Liver (tissue), 9 donors: ENCODE measurements around the gene TUBGCP4. TPM values are rescaled to one million over a fixed set of nuclear protein-coding genes. Genes with fewer than 3 reads are reported as not detected.

ENCODE experiments used
- DNase-seq: peaks from one replicate; pipeline ENCODE4 v3.0.0-alpha.2; 2017; ENCODE audit warnings: low spot score
- H3K27ac ChIP-seq, 2 donors: one replicate each; pipeline ENCODE4 v1.7.0; 2013; ENCODE audit warnings: inconsistent platforms in 2 of 2, low read length in 2 of 2, control low read depth in 1 of 2, low read depth in 1 of 2, mild to moderate bottlenecking in 1 of 2
- H3K27me3 ChIP-seq, 4 donors: one replicate each; pipeline versions ENCODE4 v1.6.1 to v1.7.0; 2013; ENCODE audit warnings: low read length in 3 of 4, inconsistent platforms in 1 of 4, mild to moderate bottlenecking in 1 of 4, moderate library complexity in 1 of 4; ENCODE audit not compliant: control insufficient read depth in 4 of 4, insufficient read depth in 4 of 4
- H3K36me3 ChIP-seq, 4 donors: one replicate each; pipeline versions ENCODE4 v1.6.1 to v1.7.0; 2013; ENCODE audit warnings: low read length in 3 of 4, mild to moderate bottlenecking in 3 of 4, low read depth in 1 of 4, moderate library complexity in 1 of 4; ENCODE audit not compliant: control insufficient read depth in 4 of 4, insufficient read depth in 3 of 4
- H3K4me1 ChIP-seq, 4 donors: one replicate each; pipeline versions ENCODE4 v1.6.1 to v1.7.0; 2013; ENCODE audit warnings: low read length in 3 of 4, mild to moderate bottlenecking in 3 of 4, moderate library complexity in 1 of 4; ENCODE audit not compliant: control insufficient read depth in 4 of 4, insufficient read depth in 4 of 4
- H3K4me3 ChIP-seq, 3 donors: one replicate each; pipeline versions ENCODE4 v1.6.1 to v1.7.0; 2013; ENCODE audit warnings: low read length in 3 of 3, control low read depth in 1 of 3, low read depth in 1 of 3, mild to moderate bottlenecking in 1 of 3
- H3K9ac ChIP-seq, 2 donors: one replicate each; pipeline ENCODE4 v1.7.0; 2013; ENCODE audit warnings: low read length in 2 of 2, mild to moderate bottlenecking in 2 of 2, moderate library complexity in 2 of 2, control low read depth in 1 of 2, low read depth in 1 of 2
- H3K9me3 ChIP-seq, 4 donors: one replicate each; pipeline versions ENCODE4 v1.6.1 to v1.7.0; 2013; ENCODE audit warnings: low read length in 3 of 4; ENCODE audit not compliant: control insufficient read depth in 4 of 4
- EGR1 ChIP-seq, 2 donors: IDR thresholded peaks; 2 replicates each; pipeline ENCODE4 v1.6.1; 2016 to 2018; ENCODE audit warnings: antibody characterized with exemption in 2 of 2, low read depth in 2 of 2
- FOXA1 ChIP-seq: IDR thresholded peaks from 2 replicates; pipeline ENCODE4 v1.6.1; 2016; ENCODE audit warnings: antibody characterized with exemption
- FOXA2 ChIP-seq: IDR thresholded peaks from 2 replicates; pipeline ENCODE4 v1.6.1; 2016; ENCODE audit warnings: antibody characterized with exemption
- GABPA ChIP-seq, 2 donors: IDR thresholded peaks in 1 of 2; conservative IDR thresholded peaks in 1 of 2; 2 replicates each; pipeline ENCODE4 v1.6.1; 2016; ENCODE audit warnings: antibody characterized with exemption in 2 of 2, mild to moderate bottlenecking in 1 of 2, moderate library complexity in 1 of 2
- HNF4A ChIP-seq, 2 donors: conservative IDR thresholded peaks; 2 replicates each; pipeline ENCODE4 v1.6.1; 2016; ENCODE audit warnings: antibody characterized with exemption in 2 of 2, mild to moderate bottlenecking in 2 of 2
- HNF4G ChIP-seq: IDR thresholded peaks from 2 replicates; pipeline ENCODE4 v1.6.1; 2016; ENCODE audit warnings: antibody characterized with exemption
- JUND ChIP-seq, 2 donors: IDR thresholded peaks; 2 replicates each; pipeline ENCODE4 v1.6.1; 2016; ENCODE audit warnings: antibody characterized with exemption in 2 of 2
- NR2F2 ChIP-seq: IDR thresholded peaks from 2 replicates; pipeline ENCODE4 v1.6.1; 2016; ENCODE audit warnings: antibody characterized with exemption
- RAD21 ChIP-seq, 2 donors: IDR thresholded peaks; 2 replicates each; pipeline ENCODE4 v1.6.1; 2016; ENCODE audit warnings: antibody characterized with exemption in 2 of 2, mild to moderate bottlenecking in 2 of 2
- RXRA ChIP-seq, 2 donors: IDR thresholded peaks; 2 replicates each; pipeline ENCODE4 v1.6.1; 2017 to 2018; ENCODE audit warnings: antibody characterized with exemption in 2 of 2, mild to moderate bottlenecking in 1 of 2
- SP1 ChIP-seq: IDR thresholded peaks from 2 replicates; pipeline ENCODE4 v1.6.1; 2018; ENCODE audit warnings: antibody characterized with exemption, mild to moderate bottlenecking
- TAF1 ChIP-seq: conservative IDR thresholded peaks from 2 replicates; pipeline ENCODE4 v1.6.1; 2016; ENCODE audit warnings: antibody characterized with exemption, mild to moderate bottlenecking
- YY1 ChIP-seq: IDR thresholded peaks from 2 replicates; pipeline ENCODE4 v1.6.1; 2016; ENCODE audit warnings: antibody characterized with exemption, mild to moderate bottlenecking
- WGBS: extraction: QIAGEN DNeasy Blood & Tissue Kit; methylation state at CpG from one replicate; pipeline ENCODE4 v1.1.7; 2013; 5-methylcytosine and 5-hydroxymethylcytosine counted together
- polyA plus RNA-seq, 2 donors: library from polyadenylated mRNA; stranded (reverse) in 1 of 2; unstranded in 1 of 2; fragments of 200-250 nt in 1 of 2; fragments of >200 nt in 1 of 2; fragmentation: Nextera tagmentation in 1 of 2; extraction: Ambion mirVana in 1 of 2; gene quantifications; one replicate each; pipeline versions ENCODE4 v1.2.1 to v1.2.3, GENCODE V29; 2013 to 2015
- total RNA-seq, 2 donors: library from RNA; depleted of rRNA; stranded (reverse); fragments of >200 nt; gene quantifications; one replicate each; pipeline ENCODE4 v1.2.3, GENCODE V29; 2014
- TF ChIP-seq, protein P1 (sequence below): IDR thresholded peaks from 2 replicates; pipeline ENCODE4 v1.6.1; 2016; ENCODE audit warnings: antibody characterized with exemption
- TF ChIP-seq, protein P2 (sequence below): fragments of 150-350 bp; IDR thresholded peaks from 2 replicates; pipeline ENCODE4 v1.5.1; 2017; ENCODE audit warnings: improper control_type of control experiment, low read depth, low read length; ENCODE audit not compliant: missing input control
- TF ChIP-seq, protein P3 (sequence below): IDR thresholded peaks from 2 replicates; pipeline ENCODE4 v1.6.1; 2016; ENCODE audit warnings: antibody characterized with exemption
- TF ChIP-seq, protein P4 (sequence below): IDR thresholded peaks from 2 replicates; pipeline ENCODE4 v1.6.1; 2016; ENCODE audit warnings: antibody characterized with exemption
- TF ChIP-seq, protein P5 (sequence below): IDR thresholded peaks from 2 replicates; pipeline ENCODE4 v1.6.1; 2016; ENCODE audit warnings: antibody characterized with exemption, mild to moderate bottlenecking
- donor health status: healthy.
- donor health status: healthy.
- donor health status: healthy.
- donor health status: healthy.
- donor health status: healthy.

TUBGCP4 gene
- total and polyA plus RNA-seq, 4 donors, result 4.6 to 20.5 (median 12.4) TPM

DNA sequence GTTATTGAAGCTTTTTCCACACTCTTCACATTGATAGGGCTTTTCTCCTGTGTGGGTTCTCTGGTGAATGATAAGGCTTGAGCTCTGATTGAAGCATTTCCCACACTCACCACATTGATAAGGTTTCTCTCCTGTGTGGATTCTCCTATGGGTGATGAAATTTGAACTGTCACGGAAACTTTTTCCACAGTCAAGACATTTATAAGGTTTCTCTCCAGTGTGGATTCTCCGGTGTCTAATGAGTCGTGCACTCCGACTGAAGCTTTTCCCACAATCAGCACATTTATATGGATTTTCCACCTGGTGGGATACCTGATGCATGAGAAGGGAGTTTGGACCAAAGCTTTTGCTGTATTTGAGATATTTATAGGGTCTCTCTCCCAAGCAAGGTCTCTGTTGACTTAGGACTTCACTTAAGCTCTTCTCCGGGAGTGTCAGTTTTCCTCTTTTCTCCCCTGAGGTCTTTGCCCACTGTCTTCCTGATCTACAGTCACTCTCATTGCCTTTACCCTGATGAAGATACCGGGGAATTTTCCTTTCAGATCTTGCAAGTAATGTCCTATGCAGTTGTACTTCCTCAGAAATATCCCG lies 9.5 kb upstream of the TUBGCP4 start:
- H3K9ac ChIP-seq, result no peak overlapping the region
- no peaks in the 10 kb centered on the region for H3K4me1 ChIP-seq
- peaks cover 21 to 80% (median 71%) of the 10 kb centered on the region in 4 donors for H3K36me3 ChIP-seq
- no peaks in the 10 kb centered on the region for H3K27me3 ChIP-seq
- DNase-seq, result no peak
- no peak overlapping the region for H3K27ac ChIP-seq
- TF ChIP-seq, protein P1, sequence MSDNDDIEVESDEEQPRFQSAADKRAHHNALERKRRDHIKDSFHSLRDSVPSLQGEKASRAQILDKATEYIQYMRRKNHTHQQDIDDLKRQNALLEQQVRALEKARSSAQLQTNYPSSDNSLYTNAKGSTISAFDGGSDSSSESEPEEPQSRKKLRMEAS, result no peak
- TF ChIP-seq, protein P2, sequence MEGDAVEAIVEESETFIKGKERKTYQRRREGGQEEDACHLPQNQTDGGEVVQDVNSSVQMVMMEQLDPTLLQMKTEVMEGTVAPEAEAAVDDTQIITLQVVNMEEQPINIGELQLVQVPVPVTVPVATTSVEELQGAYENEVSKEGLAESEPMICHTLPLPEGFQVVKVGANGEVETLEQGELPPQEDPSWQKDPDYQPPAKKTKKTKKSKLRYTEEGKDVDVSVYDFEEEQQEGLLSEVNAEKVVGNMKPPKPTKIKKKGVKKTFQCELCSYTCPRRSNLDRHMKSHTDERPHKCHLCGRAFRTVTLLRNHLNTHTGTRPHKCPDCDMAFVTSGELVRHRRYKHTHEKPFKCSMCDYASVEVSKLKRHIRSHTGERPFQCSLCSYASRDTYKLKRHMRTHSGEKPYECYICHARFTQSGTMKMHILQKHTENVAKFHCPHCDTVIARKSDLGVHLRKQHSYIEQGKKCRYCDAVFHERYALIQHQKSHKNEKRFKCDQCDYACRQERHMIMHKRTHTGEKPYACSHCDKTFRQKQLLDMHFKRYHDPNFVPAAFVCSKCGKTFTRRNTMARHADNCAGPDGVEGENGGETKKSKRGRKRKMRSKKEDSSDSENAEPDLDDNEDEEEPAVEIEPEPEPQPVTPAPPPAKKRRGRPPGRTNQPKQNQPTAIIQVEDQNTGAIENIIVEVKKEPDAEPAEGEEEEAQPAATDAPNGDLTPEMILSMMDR, result no peak
- TF ChIP-seq RAD21 (IDR thresholded peaks at IDR 0.05) (no peak), NR2F2 (no peak), SP1 (no peak), JUND (IDR thresholded peaks at IDR 0.05) (no peak), GABPA (IDR thresholded peaks at IDR 0.05 in 1 of 2, conservative IDR thresholded peaks at IDR 0.05 in 1 of 2) (no peak), HNF4A (conservative IDR thresholded peaks at IDR 0.05) (no peak), YY1 (no peak), RXRA (IDR thresholded peaks at IDR 0.05) (no peak), FOXA2 (no peak), EGR1 (IDR thresholded peaks at IDR 0.05; ENCODE audit: low read depth in 2 of 2) (no peak), HNF4G (no peak), TAF1 (no peak), FOXA1 (no peak)
- TF ChIP-seq, protein P3, sequence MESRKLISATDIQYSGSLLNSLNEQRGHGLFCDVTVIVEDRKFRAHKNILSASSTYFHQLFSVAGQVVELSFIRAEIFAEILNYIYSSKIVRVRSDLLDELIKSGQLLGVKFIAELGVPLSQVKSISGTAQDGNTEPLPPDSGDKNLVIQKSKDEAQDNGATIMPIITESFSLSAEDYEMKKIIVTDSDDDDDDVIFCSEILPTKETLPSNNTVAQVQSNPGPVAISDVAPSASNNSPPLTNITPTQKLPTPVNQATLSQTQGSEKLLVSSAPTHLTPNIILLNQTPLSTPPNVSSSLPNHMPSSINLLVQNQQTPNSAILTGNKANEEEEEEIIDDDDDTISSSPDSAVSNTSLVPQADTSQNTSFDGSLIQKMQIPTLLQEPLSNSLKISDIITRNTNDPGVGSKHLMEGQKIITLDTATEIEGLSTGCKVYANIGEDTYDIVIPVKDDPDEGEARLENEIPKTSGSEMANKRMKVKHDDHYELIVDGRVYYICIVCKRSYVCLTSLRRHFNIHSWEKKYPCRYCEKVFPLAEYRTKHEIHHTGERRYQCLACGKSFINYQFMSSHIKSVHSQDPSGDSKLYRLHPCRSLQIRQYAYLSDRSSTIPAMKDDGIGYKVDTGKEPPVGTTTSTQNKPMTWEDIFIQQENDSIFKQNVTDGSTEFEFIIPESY, result no peak
- TF ChIP-seq, protein P4, sequence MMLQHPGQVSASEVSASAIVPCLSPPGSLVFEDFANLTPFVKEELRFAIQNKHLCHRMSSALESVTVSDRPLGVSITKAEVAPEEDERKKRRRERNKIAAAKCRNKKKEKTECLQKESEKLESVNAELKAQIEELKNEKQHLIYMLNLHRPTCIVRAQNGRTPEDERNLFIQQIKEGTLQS, result no peak
- TF ChIP-seq, protein P5, sequence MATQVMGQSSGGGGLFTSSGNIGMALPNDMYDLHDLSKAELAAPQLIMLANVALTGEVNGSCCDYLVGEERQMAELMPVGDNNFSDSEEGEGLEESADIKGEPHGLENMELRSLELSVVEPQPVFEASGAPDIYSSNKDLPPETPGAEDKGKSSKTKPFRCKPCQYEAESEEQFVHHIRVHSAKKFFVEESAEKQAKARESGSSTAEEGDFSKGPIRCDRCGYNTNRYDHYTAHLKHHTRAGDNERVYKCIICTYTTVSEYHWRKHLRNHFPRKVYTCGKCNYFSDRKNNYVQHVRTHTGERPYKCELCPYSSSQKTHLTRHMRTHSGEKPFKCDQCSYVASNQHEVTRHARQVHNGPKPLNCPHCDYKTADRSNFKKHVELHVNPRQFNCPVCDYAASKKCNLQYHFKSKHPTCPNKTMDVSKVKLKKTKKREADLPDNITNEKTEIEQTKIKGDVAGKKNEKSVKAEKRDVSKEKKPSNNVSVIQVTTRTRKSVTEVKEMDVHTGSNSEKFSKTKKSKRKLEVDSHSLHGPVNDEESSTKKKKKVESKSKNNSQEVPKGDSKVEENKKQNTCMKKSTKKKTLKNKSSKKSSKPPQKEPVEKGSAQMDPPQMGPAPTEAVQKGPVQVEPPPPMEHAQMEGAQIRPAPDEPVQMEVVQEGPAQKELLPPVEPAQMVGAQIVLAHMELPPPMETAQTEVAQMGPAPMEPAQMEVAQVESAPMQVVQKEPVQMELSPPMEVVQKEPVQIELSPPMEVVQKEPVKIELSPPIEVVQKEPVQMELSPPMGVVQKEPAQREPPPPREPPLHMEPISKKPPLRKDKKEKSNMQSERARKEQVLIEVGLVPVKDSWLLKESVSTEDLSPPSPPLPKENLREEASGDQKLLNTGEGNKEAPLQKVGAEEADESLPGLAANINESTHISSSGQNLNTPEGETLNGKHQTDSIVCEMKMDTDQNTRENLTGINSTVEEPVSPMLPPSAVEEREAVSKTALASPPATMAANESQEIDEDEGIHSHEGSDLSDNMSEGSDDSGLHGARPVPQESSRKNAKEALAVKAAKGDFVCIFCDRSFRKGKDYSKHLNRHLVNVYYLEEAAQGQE, result no peak
- 98% methylated on average over 7 of the region's 7 CpGs for WGBS
- peak overlapping the region in 2 of 3 donors; percentile 62 to 71 for H3K4me3 ChIP-seq
- H3K9me3 ChIP-seq, result peaks cover 15 to 51% (median 33%) of the 10 kb centered on the region in 4 donors
